Activated CD4-positive, alpha-beta T cell treated with anti-CD3 and anti-CD28 coated beads for 36 hours (primary cell): Measurements from ENCODE around the gene E2F1. TPM values are rescaled to one million over a fixed set of nuclear protein-coding genes. Genes with fewer than 3 reads are reported as not detected.

Experiments used
- ATAC-seq: fragments of 200-7000 bp; cut with Tn5 transposase; one replicate; pipeline ENCODE4 v1.10.0; 2021; ENCODE audit warnings: mild to moderate bottlenecking, moderate library complexity
- CTCF ChIA-PET: fragments of 350-600 bp; sonication (Branson Sonifier 250); formaldehyde crosslinking; loops from one replicate; lab custom pipeline; 2021; ENCODE audit warnings: antibody characterized with exemption; lab: Charles Lee
- POLR2A ChIA-PET: fragments of 350-600 bp; sonication (Branson Sonifier 250); formaldehyde crosslinking; loops from one replicate; lab custom pipeline; 2021; ENCODE audit warnings: antibody characterized with exemption, inconsistent platforms; lab: Charles Lee
- DNase-seq: peaks from one replicate; pipeline ENCODE4 v3.0.0-alpha.2; 2020
- H3K27ac Mint-ChIP-seq: one replicate; pipeline ENCODE4 v1.8.0; 2021; ENCODE audit warnings: mixed read lengths
- H3K27me3 Mint-ChIP-seq: one replicate; pipeline ENCODE4 v1.8.0; 2021; ENCODE audit warnings: mixed read lengths
- H3K36me3 Mint-ChIP-seq: one replicate; pipeline ENCODE4 v1.8.0; 2021; ENCODE audit warnings: low read depth, mixed read lengths
- H3K4me1 Mint-ChIP-seq: one replicate; pipeline ENCODE4 v1.8.0; 2021; ENCODE audit warnings: mixed read lengths
- H3K4me3 Mint-ChIP-seq: one replicate; pipeline ENCODE4 v1.8.0; 2021; ENCODE audit warnings: mild to moderate bottlenecking, moderate library complexity, mixed read lengths
- H3K9me3 Mint-ChIP-seq: one replicate; pipeline ENCODE4 v1.8.0; 2021; ENCODE audit warnings: low read depth, mixed read lengths
- intact Hi-C, 2 experiments: fragments of 100-400 bp; cut with DNase I in 1 of 2; cut with micrococcal nuclease in 1 of 2; formaldehyde crosslinking; loops; one replicate each; pipeline versions ENCODE4 v1.14.2 to v1.15.1; 2022 to 2024; cut with DNase I, micrococcal nuclease
- total RNA-seq, 2 experiments: library from RNA; stranded (reverse); gene quantifications; one replicate each; pipeline ENCODE4 v1.2.3, GENCODE V29; 2021

E2F1 gene
- total RNA-seq, 2 experiments from 2014 or later: 45.9 to 50.9 TPM

GRCh38 chr20:33664085-33664761, 22.0 kb downstream of the E2F1 start:
- DNase-seq (no peak), ATAC-seq (no peak)
- ChIA-PET CTCF (interaction anchor here (1.0 to 9.8 kb wide), 8 partner anchors 10 to 264 kb away, joined by 3 to 91 read pairs (median 7); partner anchors contain the start of gene PXMP4), POLR2A (interaction anchor here (0.8 to 1.6 kb wide), 4 partner anchors 8 to 174 kb away, joined by 3 to 6 read pairs (median 4); partner anchors contain the start of gene CBFA2T2)
- intact Hi-C loops: loop anchor here in 1 of 2 experiments (10.0 kb wide), 1 partner anchor 109 kb away; no protein-coding TSS in a partner anchor
- H3K4me3 Mint-ChIP-seq: peak overlapping the region; percentile 78
- no peaks in the 10 kb centered on the region for H3K9me3 Mint-ChIP-seq
- peaks cover 5% of the 10 kb centered on the region for H3K36me3 Mint-ChIP-seq
- no peaks in the 10 kb centered on the region for H3K27me3 Mint-ChIP-seq
- peak overlapping the region; percentile 86 for H3K27ac Mint-ChIP-seq
- peaks cover 31% of the 10 kb centered on the region for H3K4me1 Mint-ChIP-seq

GRCh38 chr20:33663161-33664084, 22.8 kb downstream of the E2F1 start:
- intact Hi-C loops: loop anchor here (1.0 to 10.0 kb wide), 5 partner anchors 57 to 173 kb away; partner anchors contain the start of genes CBFA2T2 (in 1 of the 2), CHMP4B (in 1 of the 2) and PXMP4 (in 1 of the 2)

GRCh38 chr20:33662172-33662571, 24.0 kb downstream of the E2F1 start, which contains the start of gene C20orf144:
C20orf144 (plus strand) TSS chr20:33662327; CDS start chr20:33662346, 19 bp downstream.
- peak within 1 kb of the TSS; percentile 81 for H3K27ac Mint-ChIP-seq
- peak within 1 kb of the TSS; percentile 78 for H3K4me3 Mint-ChIP-seq
- no peak for ATAC-seq
- peaks cover 25% of the 10 kb centered on the region for H3K4me1 Mint-ChIP-seq
- no peaks in the 10 kb centered on the region for H3K9me3 Mint-ChIP-seq
- CTCF ChIA-PET: interaction anchor here (0.8 to 9.8 kb wide), 2 partner anchors 9 to 19 kb away, joined by 3 to 91 read pairs; no protein-coding TSS in a partner anchor
- no peak for DNase-seq
- H3K27me3 Mint-ChIP-seq: no peaks in the 10 kb centered on the region
- H3K36me3 Mint-ChIP-seq: peaks cover 2% of the 10 kb centered on the region
- intact Hi-C loops: loop anchor here (2.0 to 10.0 kb wide), 2 partner anchors 59 to 107 kb away; partner anchors contain the start of gene PXMP4 (in 1 of the 2)
- POLR2A ChIA-PET: no interaction called here

More at GRCh38 chr20:33663161-33664084, 22.8 kb downstream of the E2F1 start:
- no peaks in the 10 kb centered on the region for H3K27me3 Mint-ChIP-seq
- no peaks in the 10 kb centered on the region for H3K9me3 Mint-ChIP-seq
- H3K4me1 Mint-ChIP-seq: peaks cover 30% of the 10 kb centered on the region
- ATAC-seq (peak; percentile 75), DNase-seq (peak; percentile 94)
- H3K27ac Mint-ChIP-seq: peak overlapping the region; percentile 86
- CTCF ChIA-PET: interaction anchor here (0.6 to 9.8 kb wide), 9 partner anchors 9 to 263 kb away, joined by 3 to 91 read pairs (median 5); partner anchors contain the start of gene PXMP4
- peak overlapping the region; percentile 78 for H3K4me3 Mint-ChIP-seq
- peaks cover 4% of the 10 kb centered on the region for H3K36me3 Mint-ChIP-seq
- POLR2A ChIA-PET: interaction anchor here (1.3 to 1.6 kb wide), 2 partner anchors 16 to 173 kb away, joined by 3 to 6 read pairs; partner anchors contain the start of gene CBFA2T2

- no peak for DNase-seq
- peaks cover 2% of the 10 kb centered on the region for H3K36me3 Mint-ChIP-seq
- intact Hi-C loops: loop anchor here in 1 of 2 experiments (10.0 kb wide), 1 partner anchor 106 kb away; no protein-coding TSS in a partner anchor
- no peak overlapping the region for H3K27ac Mint-ChIP-seq
- H3K27me3 Mint-ChIP-seq: no peaks in the 10 kb centered on the region
- ChIA-PET CTCF (no interaction called here), POLR2A (no interaction called here)
- H3K4me1 Mint-ChIP-seq: peaks cover 17% of the 10 kb centered on the region
- H3K9me3 Mint-ChIP-seq: no peaks in the 10 kb centered on the region
- ATAC-seq: no peak
- H3K4me3 Mint-ChIP-seq: no peak overlapping the region
Observed at GRCh38 chr20:33660685-33661058, 25.5 kb downstream of the E2F1 start.

- Mint-ChIP-seq H3K9me3 (no peaks in the 10 kb centered on the region), H3K27ac (no peak overlapping the region), H3K27me3 (no peaks in the 10 kb centered on the region), H3K36me3 (no peaks in the 10 kb centered on the region), H3K4me1 (peaks cover 14% of the 10 kb centered on the region), H3K4me3 (no peak overlapping the region)
- ChIA-PET POLR2A (no interaction called here), CTCF (no interaction called here)
- ATAC-seq (no peak), DNase-seq (no peak)
- intact Hi-C loops: loop anchor here in 1 of 2 experiments (10.0 kb wide), 1 partner anchor 105 kb away; no protein-coding TSS in a partner anchor
Observed at GRCh38 chr20:33660035-33660684, 26.0 kb downstream of the E2F1 start.

GRCh38 chr20:33659341-33660034, 26.7 kb downstream of the E2F1 start:
- Mint-ChIP-seq H3K4me1 (peaks cover 7% of the 10 kb centered on the region), H3K9me3 (no peaks in the 10 kb centered on the region), H3K27me3 (no peaks in the 10 kb centered on the region), H3K4me3 (no peak overlapping the region), H3K36me3 (no peaks in the 10 kb centered on the region), H3K27ac (no peak overlapping the region)
- ATAC-seq (no peak), DNase-seq (no peak)
- ChIA-PET POLR2A (no interaction called here), CTCF (no interaction called here)
- intact Hi-C loops: loop anchor here in 1 of 2 experiments (10.0 kb wide), 1 partner anchor 105 kb away; no protein-coding TSS in a partner anchor

- no peaks in the 10 kb centered on the region for H3K9me3 Mint-ChIP-seq
- no peak overlapping the region for H3K27ac Mint-ChIP-seq
- DNase-seq: no peak
- intact Hi-C loops: no loop called here
- ChIA-PET POLR2A (no interaction called here), CTCF (no interaction called here)
- ATAC-seq: no peak
- no peak overlapping the region for H3K4me3 Mint-ChIP-seq
- peaks cover 6% of the 10 kb centered on the region for H3K4me1 Mint-ChIP-seq
- no peaks in the 10 kb centered on the region for H3K36me3 Mint-ChIP-seq
- no peaks in the 10 kb centered on the region for H3K27me3 Mint-ChIP-seq
Observed at GRCh38 chr20:33658929-33659328, 27.3 kb downstream of the E2F1 start.

GRCh38 chr20:33658510-33658909, 27.7 kb downstream of the E2F1 start:
- no peak for ATAC-seq
- CTCF ChIA-PET: no interaction called here

GRCh38 chr20:33657704-33658095, 28.5 kb downstream of the E2F1 start:
- Mint-ChIP-seq H3K36me3 (no peaks in the 10 kb centered on the region), H3K4me1 (peaks cover 14% of the 10 kb centered on the region), H3K4me3 (no peak overlapping the region), H3K27ac (no peak overlapping the region), H3K9me3 (no peaks in the 10 kb centered on the region), H3K27me3 (no peaks in the 10 kb centered on the region)
- intact Hi-C loops: no loop called here
- no peak for DNase-seq
- CTCF ChIA-PET: no interaction called here
- no peak for ATAC-seq
- POLR2A ChIA-PET: no interaction called here

More at GRCh38 chr20:33658510-33658909, 27.7 kb downstream of the E2F1 start:
- POLR2A ChIA-PET: no interaction called here
- Mint-ChIP-seq H3K4me3 (no peak overlapping the region), H3K27me3 (no peaks in the 10 kb centered on the region), H3K9me3 (no peaks in the 10 kb centered on the region), H3K36me3 (no peaks in the 10 kb centered on the region), H3K4me1 (peaks cover 8% of the 10 kb centered on the region), H3K27ac (no peak overlapping the region)
- DNase-seq: no peak
- intact Hi-C loops: no loop called here
